Measurements from ENCODE around the gene KICS2.

Gene KICS2

GRCh38 chr12:64222009-64222765 lies at the start of gene KICS2:
Gene KICS2, minus strand, starts transcription at chr12:64222296. Its CDS starts 59 bp downstream, at chr12:64222237.
- no peak for TF ChIP-seq CTCF (IDR thresholded peaks at IDR 0.05; ENCODE audit: borderline replicate concordance, insufficient read depth, low read depth, low read length)
- H3K4me3 ChIP-seq (ENCODE audit: low read depth, low read length) = peak within 1 kb of the TSS; percentile 75

GRCh38 chr12:64270411-64270810 lies 48.3 kb upstream of the KICS2 start:
- no peak overlapping the region for H3K4me3 ChIP-seq (ENCODE audit: low read depth, low read length)
- TF ChIP-seq CTCF (IDR thresholded peaks at IDR 0.05; ENCODE audit: borderline replicate concordance, insufficient read depth, low read depth, low read length) = no peak

- no peak overlapping the region for H3K4me3 ChIP-seq (ENCODE audit: low read depth, low read length)
- TF ChIP-seq CTCF (IDR thresholded peaks at IDR 0.05; ENCODE audit: borderline replicate concordance, insufficient read depth, low read depth, low read length) = no peak
These were observed 47.1 kb upstream of the KICS2 start for GRCh38 chr12:64269161-64269560.

GRCh38 chr12:64268409-64268808 lies 46.3 kb upstream of the KICS2 start:
- H3K4me3 ChIP-seq (ENCODE audit: low read depth, low read length) = no peak overlapping the region
- TF ChIP-seq CTCF (IDR thresholded peaks at IDR 0.05; ENCODE audit: borderline replicate concordance, insufficient read depth, low read depth, low read length) = no peak

- TF ChIP-seq CTCF (IDR thresholded peaks at IDR 0.05; ENCODE audit: borderline replicate concordance, insufficient read depth, low read depth, low read length) = no peak
- no peak overlapping the region for H3K4me3 ChIP-seq (ENCODE audit: low read depth, low read length)
These were observed 43.7 kb upstream of the KICS2 start for GRCh38 chr12:64265839-64266238.

GRCh38 chr12:64261813-64262212 lies 39.7 kb upstream of the KICS2 start:
- no peak for TF ChIP-seq CTCF (IDR thresholded peaks at IDR 0.05; ENCODE audit: borderline replicate concordance, insufficient read depth, low read depth, low read length)
- no peak overlapping the region for H3K4me3 ChIP-seq (ENCODE audit: low read depth, low read length)

GRCh38 chr12:64258576-64258975 lies 36.5 kb upstream of the KICS2 start:
- TF ChIP-seq CTCF (IDR thresholded peaks at IDR 0.05; ENCODE audit: borderline replicate concordance, insufficient read depth, low read depth, low read length) = no peak
- H3K4me3 ChIP-seq (ENCODE audit: low read depth, low read length) = no peak overlapping the region

Data from GM12875 (cell line).